Astrocyte of the hippocampus (primary cell): ENCODE results near the gene PDXDC1.
"Not testable (repeated sequence)": the region's sequence is repeated elsewhere in the genome, so short reads cannot be mapped to it uniquely, and the experiment has no call there.

Source experiments
- DNase-seq: peaks from one replicate; pipeline ENCODE4 v3.0.0; 2011; ENCODE audit warnings: low read depth, low spot score

The PDXDC1 gene

DNA sequence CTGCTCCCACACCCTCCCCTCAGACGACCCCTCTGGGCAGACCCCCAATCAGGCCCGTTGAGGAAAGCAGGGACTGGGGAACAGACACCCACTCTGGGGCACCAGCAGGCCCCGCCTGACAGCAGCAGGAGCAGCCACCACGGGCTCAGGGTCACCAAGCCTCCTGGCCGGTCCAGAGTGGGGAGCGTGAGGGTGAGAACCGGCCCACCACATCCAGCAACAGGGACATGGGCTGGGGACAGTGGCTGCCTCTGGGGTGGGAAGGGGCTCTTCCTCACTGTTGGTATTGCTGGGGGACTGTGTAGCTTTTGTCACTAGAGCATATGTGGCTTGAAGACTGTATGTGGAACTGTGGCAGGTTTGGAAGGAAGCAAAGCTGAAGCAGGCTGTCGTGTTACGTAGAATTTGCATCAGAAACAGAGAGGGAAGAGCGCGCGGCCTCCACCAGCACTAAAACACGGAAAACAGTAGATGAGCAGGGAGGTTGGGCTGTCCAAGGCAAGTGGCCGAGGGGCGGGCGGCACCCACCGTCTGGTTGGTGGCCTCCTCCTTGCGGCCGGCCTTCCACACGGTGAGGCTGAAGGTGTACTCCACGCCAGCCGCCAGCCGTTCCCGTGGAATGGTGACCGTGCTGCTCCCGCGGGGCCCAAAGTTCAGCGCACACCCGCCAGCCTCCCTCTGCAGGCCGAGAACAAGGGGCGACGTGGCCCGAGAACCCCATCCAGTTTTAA lies 160.1 kb downstream of the PDXDC1 start:
- DNase-seq, result not testable (repeated sequence)

DNA sequence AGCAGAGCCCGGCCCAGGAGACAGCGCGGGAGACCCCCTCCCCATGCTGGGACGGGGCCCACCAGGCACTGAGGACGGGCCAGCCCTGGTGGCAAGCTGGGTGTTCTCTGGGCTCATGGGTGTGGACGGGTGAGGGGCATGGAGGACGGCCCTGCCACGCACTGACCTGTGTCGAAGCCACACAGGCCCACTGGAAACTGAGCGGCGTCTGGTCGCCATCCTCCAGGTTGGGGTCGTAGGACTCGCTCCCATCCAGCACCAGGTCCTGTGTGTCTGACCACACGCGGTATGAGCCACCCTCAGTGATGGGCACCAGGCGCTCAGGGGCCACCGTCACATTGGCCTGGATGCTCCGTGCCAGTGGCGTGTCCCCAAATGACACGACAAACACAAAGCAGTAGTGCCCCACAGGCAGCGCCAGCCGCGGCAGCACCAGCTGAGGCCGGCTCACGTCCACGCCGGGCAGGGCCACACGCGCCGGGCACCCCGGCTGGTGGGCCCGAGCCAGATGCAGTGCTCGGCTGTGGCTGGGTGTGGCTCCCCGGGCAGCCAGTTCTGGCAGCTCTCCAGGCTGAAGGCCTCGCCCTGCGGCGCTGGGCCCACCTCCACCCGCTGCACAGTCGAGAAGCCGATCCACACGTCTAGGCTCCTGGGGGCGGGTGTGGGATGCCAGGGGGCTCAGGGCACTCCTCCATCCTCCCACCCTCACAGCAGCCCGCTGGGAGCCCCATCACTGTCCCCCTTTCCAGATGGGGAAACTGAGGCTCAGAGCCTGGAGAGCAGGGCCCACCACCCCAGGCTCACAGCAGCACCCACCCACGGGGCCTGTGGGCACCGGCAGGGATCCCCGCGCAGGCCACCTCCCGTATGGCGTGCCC lies 160.9 kb downstream of the PDXDC1 start:
- not testable (repeated sequence) for DNase-seq

- not testable (repeated sequence) for DNase-seq
These were observed 162.7 kb downstream of the PDXDC1 start for GRCh38 chr16:15137514-15137913.

DNA sequence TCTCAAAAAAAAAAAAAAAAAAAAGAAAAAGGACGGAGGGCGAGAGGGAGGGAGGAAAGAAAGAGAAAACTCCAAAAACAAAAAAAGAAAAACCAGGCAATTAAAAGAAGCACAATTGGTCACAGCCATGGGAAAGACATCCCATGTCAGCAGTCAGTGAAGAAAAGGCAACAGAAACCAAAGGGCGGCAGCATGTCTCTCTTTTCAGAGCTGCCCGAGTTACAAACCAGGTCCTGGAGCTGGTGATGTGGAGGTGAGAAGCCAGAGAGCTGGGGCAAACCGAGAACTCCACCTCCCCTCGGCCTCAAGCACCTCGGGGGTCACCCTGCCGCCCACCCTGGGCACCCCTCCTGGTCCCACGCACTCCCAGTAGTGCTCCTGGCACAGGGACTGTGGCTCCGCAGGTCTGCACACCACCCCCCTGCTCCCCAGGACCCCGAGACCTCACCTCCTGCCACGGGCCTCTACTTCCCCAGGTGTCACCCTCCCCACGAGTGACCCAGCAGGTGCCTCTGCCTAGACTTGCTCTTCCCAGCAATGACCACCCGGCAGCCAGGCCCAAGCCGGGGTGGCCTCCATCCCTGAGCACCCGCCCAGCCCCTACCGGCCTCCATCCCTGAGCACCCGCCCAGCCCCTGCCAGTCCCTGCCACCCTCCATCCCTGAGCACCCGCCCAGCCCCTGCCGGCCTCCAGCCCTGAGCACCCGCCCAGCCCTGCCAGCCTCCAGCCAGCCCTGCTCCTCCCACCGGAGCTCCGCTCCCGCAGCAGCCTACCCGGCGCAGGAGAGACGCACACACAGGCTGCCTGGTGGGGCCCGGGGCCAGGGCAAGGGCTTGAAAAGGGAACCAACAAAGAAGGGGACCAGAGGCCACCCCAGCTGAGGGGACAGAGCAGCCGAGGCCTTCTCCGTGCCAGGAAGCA lies 165.9 kb downstream of the PDXDC1 start:
- peak; percentile 37 for DNase-seq

GRCh38 chr16:15141586-15141985 lies 166.8 kb downstream of the PDXDC1 start:
- peak; percentile 2 for DNase-seq

GRCh38 chr16:15142107-15142890 lies 167.5 kb downstream of the PDXDC1 start:
- DNase-seq, result not testable (repeated sequence)

DNA sequence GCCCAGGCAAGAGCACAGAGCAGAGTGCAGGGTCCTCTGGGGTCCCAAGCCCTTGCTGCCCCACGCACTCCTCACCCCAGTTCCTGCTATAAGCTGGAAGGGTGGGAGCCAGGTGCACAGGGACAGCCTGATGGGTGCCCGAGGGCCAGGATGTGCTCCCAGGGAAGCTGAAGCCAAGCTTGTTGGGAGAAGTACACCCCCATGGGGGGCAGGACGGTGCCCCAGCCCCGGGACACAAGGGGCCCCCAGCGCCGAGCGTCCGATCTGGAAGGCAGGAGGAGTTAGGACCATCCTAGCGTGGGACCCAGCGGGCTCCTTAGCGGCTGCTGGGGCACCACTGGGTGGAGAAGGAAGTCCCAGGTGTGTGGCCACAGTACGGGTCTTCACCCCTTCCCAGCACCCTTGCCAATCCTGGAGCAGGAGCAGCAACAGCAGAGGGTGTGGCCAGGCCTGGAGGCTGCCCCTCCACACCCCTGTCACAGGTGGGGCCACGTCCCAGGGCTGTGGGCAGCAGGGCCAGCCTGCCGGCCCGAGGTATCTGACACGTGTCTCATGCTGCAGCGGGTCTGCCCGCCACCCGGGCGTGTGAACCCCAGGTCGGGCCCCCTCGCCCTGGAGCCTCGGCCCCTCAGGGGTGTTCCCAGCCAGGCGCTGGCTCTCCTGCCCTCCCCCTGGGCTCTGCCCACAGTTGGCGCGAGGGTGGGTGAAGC lies 168.2 kb downstream of the PDXDC1 start:
- DNase-seq, result not testable (repeated sequence)

- DNase-seq, result peak; percentile 7
These were observed 168.8 kb downstream of the PDXDC1 start for GRCh38 chr16:15143601-15144091.

DNA sequence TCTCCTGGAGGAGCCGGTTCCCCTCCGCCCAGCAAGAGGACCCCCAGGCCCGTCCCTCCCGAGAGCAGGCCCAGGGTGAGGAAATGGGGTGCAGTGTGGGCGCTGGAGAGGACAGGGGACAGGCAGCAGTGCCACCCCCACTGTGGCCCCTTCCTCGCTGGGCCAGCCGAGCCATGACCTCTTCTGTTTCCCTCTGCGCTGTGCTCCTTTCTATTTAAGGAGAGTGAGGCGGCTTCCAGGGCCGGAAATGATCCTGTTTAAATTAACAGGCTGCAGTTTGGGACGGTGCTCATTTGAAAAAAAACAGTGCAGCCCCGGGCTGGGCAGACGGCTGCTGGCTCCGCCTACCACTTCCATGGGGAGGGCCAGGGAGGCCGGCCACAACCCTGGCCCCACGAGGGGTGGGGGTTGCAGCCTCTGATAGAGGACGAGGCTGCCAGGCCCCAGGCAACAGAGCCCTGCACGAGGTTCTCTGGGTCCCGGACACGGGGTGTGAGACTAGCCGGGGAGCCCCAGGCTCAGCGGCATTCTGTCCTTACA lies 169.3 kb downstream of the PDXDC1 start:
- DNase-seq, result peak; percentile 50

GRCh38 chr16:15144781-15145417 lies 170.1 kb downstream of the PDXDC1 start:
- peak; percentile 15 for DNase-seq

- DNase-seq, result peak; percentile 59
These were observed 170.8 kb downstream of the PDXDC1 start for GRCh38 chr16:15145418-15146263.

DNA sequence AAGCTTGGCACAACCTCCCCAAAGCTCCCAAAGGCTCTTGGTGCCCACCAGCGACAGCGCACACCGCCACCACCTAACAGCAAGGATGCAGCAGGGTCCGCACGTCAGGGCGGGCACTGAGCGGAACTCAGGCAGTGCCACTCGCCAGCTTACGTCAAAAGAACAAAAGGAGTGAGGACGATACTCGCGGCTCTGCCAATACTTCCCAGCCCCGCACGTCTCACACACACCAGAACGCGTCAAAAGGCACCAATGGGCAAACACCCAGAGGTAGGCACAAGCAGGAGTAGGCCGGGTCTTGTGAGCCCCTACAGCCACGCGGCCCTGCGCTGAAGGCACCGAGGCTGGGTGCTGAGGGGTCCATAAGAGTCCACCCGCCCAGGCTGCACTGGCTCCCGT lies 171.4 kb downstream of the PDXDC1 start:
- DNase-seq, result not testable (repeated sequence)

DNA sequence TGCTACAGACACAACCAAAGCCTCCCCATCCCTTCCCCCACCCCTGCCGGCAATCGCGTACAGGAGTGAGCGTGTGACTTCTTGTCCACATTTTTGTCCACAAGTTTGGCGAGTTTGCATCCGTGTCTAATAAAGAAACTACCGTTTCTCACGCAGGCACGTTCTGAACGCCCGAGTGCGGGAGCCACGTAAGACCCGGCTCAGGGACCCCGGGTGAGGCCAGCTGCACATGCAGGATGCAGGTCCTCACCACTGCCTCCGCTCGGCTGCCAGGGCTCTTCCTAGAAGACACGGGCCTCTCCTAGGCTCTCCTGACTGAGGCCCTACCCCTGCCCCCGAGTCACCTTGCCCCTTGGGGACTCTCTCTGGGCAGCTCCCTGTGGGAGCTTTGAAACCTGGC lies 174.0 kb downstream of the PDXDC1 start:
- DNase-seq, result not testable (repeated sequence)

DNA sequence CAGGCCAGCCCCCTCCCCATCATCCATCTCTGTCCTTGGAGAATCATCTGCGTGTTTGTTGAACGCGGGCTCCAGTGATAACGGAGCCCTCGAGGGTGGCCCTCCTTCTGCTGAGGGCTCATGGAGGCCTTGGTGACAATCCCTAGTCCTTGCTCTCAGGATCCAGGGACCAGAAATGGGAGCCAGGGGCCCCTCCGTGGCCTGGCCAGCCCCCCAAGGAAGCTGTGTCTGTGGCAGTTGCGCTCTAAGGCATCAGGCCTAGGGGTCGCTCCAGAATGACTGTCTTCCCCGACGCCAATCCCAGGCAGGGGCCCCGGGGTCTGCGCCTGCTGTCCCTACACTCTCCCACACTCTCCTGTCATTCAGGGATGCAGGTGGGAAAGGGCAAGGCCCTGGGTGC lies 174.4 kb downstream of the PDXDC1 start:
- DNase-seq, result not testable (repeated sequence)

DNA sequence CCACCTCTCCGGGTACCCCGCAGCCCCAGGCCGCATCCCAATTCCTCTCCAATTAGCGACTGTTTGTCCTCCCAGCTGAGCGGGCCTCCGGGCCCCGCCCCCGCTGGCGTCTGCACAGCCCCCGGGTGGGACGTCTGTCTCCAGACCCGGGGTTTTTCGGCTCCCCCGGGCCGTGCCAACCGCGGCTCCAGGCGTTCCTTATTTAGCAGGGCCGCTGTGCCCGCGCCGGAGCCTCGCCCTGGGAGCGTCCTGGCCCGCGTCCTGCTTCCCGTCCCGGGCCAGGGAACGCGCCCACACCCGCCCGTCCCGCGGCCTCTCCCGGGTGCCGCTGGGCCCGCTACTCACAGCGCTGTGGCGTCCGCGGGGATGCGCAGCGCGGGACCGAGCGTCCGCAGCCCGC lies 179.2 kb downstream of the PDXDC1 start:
- DNase-seq, result peak; percentile 53

DNA sequence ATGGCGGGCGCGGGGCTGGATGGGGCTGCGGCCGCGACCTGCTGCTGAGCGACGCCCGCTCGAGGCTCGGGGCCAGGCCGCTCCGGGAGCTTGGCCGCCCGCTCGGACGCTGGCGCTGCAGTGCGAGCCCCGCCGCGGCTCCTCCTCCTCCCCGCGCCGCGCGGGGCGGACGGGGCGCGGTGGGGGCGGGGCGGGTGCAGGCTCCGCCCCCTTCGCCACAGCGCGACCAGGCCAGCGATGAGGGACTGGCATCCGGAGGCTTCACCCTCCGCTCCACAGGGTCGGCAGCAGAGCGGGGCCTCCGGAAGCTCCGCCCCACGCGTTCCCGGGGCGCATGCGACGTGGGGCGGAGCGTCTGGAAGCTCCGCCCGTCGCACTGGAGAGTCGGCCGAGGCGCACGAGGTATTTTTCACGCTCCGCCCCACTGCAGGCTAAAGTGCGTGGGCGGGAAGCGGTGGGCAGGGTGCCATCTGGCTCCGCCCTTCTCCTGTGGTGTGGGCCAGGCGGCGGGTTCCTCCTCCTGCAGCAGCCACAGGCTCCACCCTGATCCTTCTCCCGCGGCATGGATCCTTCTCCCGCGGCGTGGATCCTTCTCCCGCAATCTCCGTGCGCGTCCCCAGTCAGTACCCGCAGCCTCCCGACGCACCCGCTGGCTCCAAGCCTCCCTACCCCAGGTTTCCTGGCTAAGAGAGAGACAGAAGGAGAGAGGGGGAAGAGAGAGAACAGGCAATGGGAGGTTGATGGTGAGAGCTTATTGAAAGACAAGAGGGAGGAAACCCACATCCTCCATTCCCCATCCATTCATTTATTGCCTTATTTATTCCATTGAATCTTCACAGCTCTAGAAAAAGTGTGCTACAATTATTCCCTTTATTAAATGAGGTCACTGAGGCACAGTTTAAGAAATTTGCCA lies 180.1 kb downstream of the PDXDC1 start:
- peak; percentile 98 for DNase-seq

DNA sequence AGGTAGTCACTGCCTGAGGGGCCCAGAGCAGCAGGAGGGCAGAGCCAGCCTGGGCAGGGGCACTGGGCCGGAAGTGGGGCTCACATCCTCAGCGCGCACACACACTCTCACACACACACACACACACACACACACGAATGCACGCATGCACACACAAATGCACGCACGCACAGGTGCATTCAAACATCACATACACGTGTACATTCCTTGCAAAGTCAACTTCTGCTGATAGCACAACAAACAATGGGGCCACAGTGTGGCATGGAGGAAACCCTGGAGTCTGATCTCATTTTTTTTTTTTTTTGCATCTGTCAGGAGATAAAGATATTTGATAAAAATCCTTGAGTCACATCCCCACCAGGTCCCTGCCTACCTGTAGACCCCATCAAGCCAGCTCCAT lies 182.8 kb downstream of the PDXDC1 start:
- not testable (repeated sequence) for DNase-seq
